Panc1 (cell line): ENCODE measurements around the gene UNC13A.

ENCODE experiments used
- POLR2AphosphoS5 ChIP-seq: IDR thresholded peaks from 2 replicates; pipeline ENCODE4 v1.6.1; 2012; ENCODE audit warnings: mild to moderate bottlenecking, low read depth, low read length, moderate library complexity
- TCF7L2 ChIP-seq: IDR thresholded peaks from 2 replicates; pipeline ENCODE4 v1.6.1; 2011; ENCODE audit warnings: mild to moderate bottlenecking, low read depth, low read length, inconsistent platforms
- TF ChIP-seq, protein P1 (sequence below): fragments of 450-650 bp; IDR thresholded peaks from 2 replicates; pipeline ENCODE4 v1.5.1; 2017; ENCODE audit warnings: mild to moderate bottlenecking
- TF ChIP-seq, protein P2 (sequence below), 2 experiments: IDR thresholded peaks; 2 replicates each; pipeline ENCODE4 v1.6.1; 2011 to 2012; ENCODE audit warnings: low read depth in 2 of 2, control low read depth in 1 of 2, low read length in 1 of 2, mild to moderate bottlenecking in 1 of 2, moderate library complexity in 1 of 2; ENCODE audit not compliant: insufficient read depth in 1 of 2

DNA sequence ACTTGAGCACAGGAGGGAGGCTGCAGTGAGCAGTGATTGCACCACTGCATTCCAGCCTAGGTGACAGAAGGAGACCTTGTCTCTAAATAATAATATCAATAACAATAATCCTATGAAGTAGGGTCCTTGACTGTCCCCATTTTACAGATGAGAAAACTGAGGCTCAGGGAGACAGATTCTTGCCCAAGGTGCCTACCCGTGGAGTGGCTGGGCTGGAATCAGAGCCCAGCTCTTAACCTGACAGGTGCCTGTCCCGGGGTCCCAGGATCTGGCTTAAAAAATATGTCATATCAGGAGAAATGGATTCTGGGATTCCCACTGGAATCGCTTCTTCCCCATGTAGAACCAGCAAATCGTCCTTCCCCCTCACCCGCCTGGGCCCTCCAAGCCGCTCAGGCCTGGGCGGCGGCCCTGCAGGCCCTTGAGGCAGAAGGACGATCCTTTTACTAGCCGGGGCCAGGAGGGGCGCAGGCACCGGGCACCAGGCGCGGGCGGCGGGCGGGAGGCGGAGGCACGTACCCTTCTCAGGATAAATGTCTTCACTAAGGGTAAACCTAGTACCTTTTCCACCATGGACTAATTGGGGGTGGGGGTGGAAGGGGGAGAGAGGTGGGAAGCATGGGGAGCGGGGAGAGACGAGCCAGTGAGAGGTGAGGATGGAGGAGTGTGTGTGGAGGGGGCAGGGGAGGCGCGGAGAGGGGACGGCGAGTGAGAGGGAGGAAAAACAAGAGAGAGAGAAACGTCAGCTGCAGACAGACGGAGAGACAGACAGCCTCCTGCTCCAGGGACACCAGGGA lies 72.1 kb downstream of the UNC13A start:
- TF ChIP-seq, protein P1, sequence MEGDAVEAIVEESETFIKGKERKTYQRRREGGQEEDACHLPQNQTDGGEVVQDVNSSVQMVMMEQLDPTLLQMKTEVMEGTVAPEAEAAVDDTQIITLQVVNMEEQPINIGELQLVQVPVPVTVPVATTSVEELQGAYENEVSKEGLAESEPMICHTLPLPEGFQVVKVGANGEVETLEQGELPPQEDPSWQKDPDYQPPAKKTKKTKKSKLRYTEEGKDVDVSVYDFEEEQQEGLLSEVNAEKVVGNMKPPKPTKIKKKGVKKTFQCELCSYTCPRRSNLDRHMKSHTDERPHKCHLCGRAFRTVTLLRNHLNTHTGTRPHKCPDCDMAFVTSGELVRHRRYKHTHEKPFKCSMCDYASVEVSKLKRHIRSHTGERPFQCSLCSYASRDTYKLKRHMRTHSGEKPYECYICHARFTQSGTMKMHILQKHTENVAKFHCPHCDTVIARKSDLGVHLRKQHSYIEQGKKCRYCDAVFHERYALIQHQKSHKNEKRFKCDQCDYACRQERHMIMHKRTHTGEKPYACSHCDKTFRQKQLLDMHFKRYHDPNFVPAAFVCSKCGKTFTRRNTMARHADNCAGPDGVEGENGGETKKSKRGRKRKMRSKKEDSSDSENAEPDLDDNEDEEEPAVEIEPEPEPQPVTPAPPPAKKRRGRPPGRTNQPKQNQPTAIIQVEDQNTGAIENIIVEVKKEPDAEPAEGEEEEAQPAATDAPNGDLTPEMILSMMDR: no peak
- TF ChIP-seq POLR2AphosphoS5 (no peak), TCF7L2 (no peak)
- TF ChIP-seq, protein P2, sequence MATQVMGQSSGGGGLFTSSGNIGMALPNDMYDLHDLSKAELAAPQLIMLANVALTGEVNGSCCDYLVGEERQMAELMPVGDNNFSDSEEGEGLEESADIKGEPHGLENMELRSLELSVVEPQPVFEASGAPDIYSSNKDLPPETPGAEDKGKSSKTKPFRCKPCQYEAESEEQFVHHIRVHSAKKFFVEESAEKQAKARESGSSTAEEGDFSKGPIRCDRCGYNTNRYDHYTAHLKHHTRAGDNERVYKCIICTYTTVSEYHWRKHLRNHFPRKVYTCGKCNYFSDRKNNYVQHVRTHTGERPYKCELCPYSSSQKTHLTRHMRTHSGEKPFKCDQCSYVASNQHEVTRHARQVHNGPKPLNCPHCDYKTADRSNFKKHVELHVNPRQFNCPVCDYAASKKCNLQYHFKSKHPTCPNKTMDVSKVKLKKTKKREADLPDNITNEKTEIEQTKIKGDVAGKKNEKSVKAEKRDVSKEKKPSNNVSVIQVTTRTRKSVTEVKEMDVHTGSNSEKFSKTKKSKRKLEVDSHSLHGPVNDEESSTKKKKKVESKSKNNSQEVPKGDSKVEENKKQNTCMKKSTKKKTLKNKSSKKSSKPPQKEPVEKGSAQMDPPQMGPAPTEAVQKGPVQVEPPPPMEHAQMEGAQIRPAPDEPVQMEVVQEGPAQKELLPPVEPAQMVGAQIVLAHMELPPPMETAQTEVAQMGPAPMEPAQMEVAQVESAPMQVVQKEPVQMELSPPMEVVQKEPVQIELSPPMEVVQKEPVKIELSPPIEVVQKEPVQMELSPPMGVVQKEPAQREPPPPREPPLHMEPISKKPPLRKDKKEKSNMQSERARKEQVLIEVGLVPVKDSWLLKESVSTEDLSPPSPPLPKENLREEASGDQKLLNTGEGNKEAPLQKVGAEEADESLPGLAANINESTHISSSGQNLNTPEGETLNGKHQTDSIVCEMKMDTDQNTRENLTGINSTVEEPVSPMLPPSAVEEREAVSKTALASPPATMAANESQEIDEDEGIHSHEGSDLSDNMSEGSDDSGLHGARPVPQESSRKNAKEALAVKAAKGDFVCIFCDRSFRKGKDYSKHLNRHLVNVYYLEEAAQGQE (IDR thresholded peaks at IDR 0.05; ENCODE audit: insufficient read depth in 1 of 2, low read depth in 2 of 2, low read length in 1 of 2): no peak
